Right ventricle myocardium inferior (tissue), 1 donor: ENCODE results near the gene PTPRU. TPM values are rescaled to one million over a fixed set of nuclear protein-coding genes. Genes with fewer than 3 reads are reported as not detected.

ENCODE experiments used
- ATAC-seq: fragments of 200-7000 bp; cut with Tn5 transposase; one replicate; pipeline ENCODE4 v1.9.1; 2020; ENCODE audit warnings: mild to moderate bottlenecking, moderate library complexity
- DNase-seq: peaks from one replicate; pipeline ENCODE4 v3.0.0; 2021; ENCODE audit errors: missing footprints
- intact Hi-C: fragments of 100-400 bp; cut with DNase I; formaldehyde crosslinking; loops from one replicate; pipeline ENCODE4 v1.11.0; 2022
- long read RNA-seq: library from polyadenylated mRNA; unstranded; transcript quantifications from one replicate; pipeline ENCODE4 v2.0.0, GENCODE V29; 2021
- total RNA-seq: library from RNA; stranded (reverse); fragmentation: NEBNext Ultra II Directional; extraction: Animal tissue kit (Norgen Biotek cat#: 25700); gene quantifications from one replicate; pipeline ENCODE4 v1.2.1, GENCODE V29; 2021
- donor health status: DM: no; HTN: yes; CAD: no; lungs with severe emphysema.

PTPRU gene
- total RNA-seq: 23.5 TPM
- long read RNA-seq, full-length matches to known transcripts: 7 of 26 reads
- long read RNA-seq, partial matches to known transcripts: 12 of 26 reads
- long read RNA-seq, other reads (novel, unspliced or antisense): 7 of 26 reads

- intact Hi-C loops: loop anchor here (2.0 to 10.0 kb wide), 5 partner anchors 466 to 1145 kb away; no protein-coding TSS in a partner anchor
- DNase-seq: peak; percentile 90
- peak; percentile 84 for ATAC-seq
Observed at GRCh38 chr1:29235955-29236711, at the start of gene PTPRU. TSS of gene PTPRU (plus strand) at chr1:29236522. CDS start at chr1:29236645, 123 bp downstream.

- no peak for ATAC-seq
- intact Hi-C loops: no loop called here
- DNase-seq: no peak
Observed at GRCh38 chr1:29186707-29187106, 49.6 kb upstream of the PTPRU start.

GRCh38 chr1:29190718-29191117 is 45.6 kb upstream of the PTPRU start:
- intact Hi-C loops: no loop called here
- ATAC-seq (no peak), DNase-seq (no peak)

- intact Hi-C loops: no loop called here
Observed at GRCh38 chr1:29193879-29194455, 42.4 kb upstream of the PTPRU start.

GRCh38 chr1:29195881-29196291 is 40.4 kb upstream of the PTPRU start:
- no peak for DNase-seq
- intact Hi-C loops: no loop called here
- ATAC-seq: peak; percentile 30

More at GRCh38 chr1:29193879-29194455, 42.4 kb upstream of the PTPRU start:
- ATAC-seq: no peak
- no peak for DNase-seq

GRCh38 chr1:29196863-29197589 is 39.3 kb upstream of the PTPRU start:
- ATAC-seq (no peak), DNase-seq (no peak)
- intact Hi-C loops: no loop called here

- ATAC-seq: peak; percentile 62
- intact Hi-C loops: no loop called here
- DNase-seq: no peak
Observed at GRCh38 chr1:29197590-29197924, 38.8 kb upstream of the PTPRU start.

GRCh38 chr1:29197993-29198392 is 38.3 kb upstream of the PTPRU start:
- intact Hi-C loops: no loop called here
- no peak for ATAC-seq
- no peak for DNase-seq

GRCh38 chr1:29200906-29201594 is 35.3 kb upstream of the PTPRU start:
- DNase-seq (no peak), ATAC-seq (no peak)
- intact Hi-C loops: loop anchor here (5.0 kb wide), 2 partner anchors 169 to 404 kb away; no protein-coding TSS in a partner anchor

GRCh38 chr1:29201595-29202051 is 34.7 kb upstream of the PTPRU start:
- DNase-seq (no peak), ATAC-seq (no peak)
- intact Hi-C loops: loop anchor here (5.0 kb wide), 2 partner anchors 169 to 404 kb away; no protein-coding TSS in a partner anchor

GRCh38 chr1:29202053-29202452 is 34.3 kb upstream of the PTPRU start:
- DNase-seq (no peak), ATAC-seq (no peak)
- intact Hi-C loops: loop anchor here (5.0 kb wide), 2 partner anchors 170 to 405 kb away; no protein-coding TSS in a partner anchor

- peak; percentile 94 for ATAC-seq
- intact Hi-C loops: loop anchor here (1.0 to 5.0 kb wide), 3 partner anchors 170 to 405 kb away; no protein-coding TSS in a partner anchor
- DNase-seq: peak; percentile 95
Observed at GRCh38 chr1:29202584-29203340, 33.6 kb upstream of the PTPRU start.

GRCh38 chr1:29208442-29208841 is 27.9 kb upstream of the PTPRU start:
- ATAC-seq (no peak), DNase-seq (no peak)
- intact Hi-C loops: no loop called here

GRCh38 chr1:29209173-29209572 is 27.1 kb upstream of the PTPRU start:
- intact Hi-C loops: no loop called here
- DNase-seq (no peak), ATAC-seq (no peak)

- ATAC-seq (no peak), DNase-seq (no peak)
- intact Hi-C loops: no loop called here
Observed at GRCh38 chr1:29210278-29211085, 25.8 kb upstream of the PTPRU start.

- DNase-seq (no peak), ATAC-seq (no peak)
- intact Hi-C loops: no loop called here
Observed at GRCh38 chr1:29211086-29212030, 25.0 kb upstream of the PTPRU start.
